Neuronal stem cell (in vitro differentiated cells): ENCODE results near the gene SH2D2A.

Experiments
- DNase-seq: peaks from one replicate; pipeline ENCODE4 v3.0.0-alpha.2; 2013; ENCODE audit warnings: low spot score
- H2AFZ ChIP-seq: one replicate; pipeline ENCODE4 v1.6.1; 2013; ENCODE audit warnings: mild to moderate bottlenecking, low read length, inconsistent platforms
- H2AK5ac ChIP-seq: 2 replicates; pipeline ENCODE4 v1.6.1; 2013; ENCODE audit warnings: low read depth, mild to moderate bottlenecking, inconsistent platforms, low read length, moderate library complexity, mixed read lengths
- H2BK120ac ChIP-seq: 2 replicates; pipeline ENCODE4 v1.6.1; 2013; ENCODE audit warnings: low read depth, mild to moderate bottlenecking, inconsistent platforms, low read length, moderate library complexity, mixed read lengths
- H2BK12ac ChIP-seq: one replicate; pipeline ENCODE4 v1.6.1; 2013; ENCODE audit warnings: low read length, inconsistent platforms
- H2BK15ac ChIP-seq: 2 replicates; pipeline ENCODE4 v1.6.1; 2013; ENCODE audit warnings: mild to moderate bottlenecking, low read length, inconsistent platforms, mixed read lengths
- H2BK5ac ChIP-seq: one replicate; pipeline ENCODE4 v1.6.1; 2013; ENCODE audit warnings: inconsistent platforms, mild to moderate bottlenecking, low read length, moderate library complexity
- H3K14ac ChIP-seq: one replicate; pipeline ENCODE4 v1.6.1; 2013; ENCODE audit warnings: low read length, inconsistent platforms
- H3K18ac ChIP-seq: 2 replicates; pipeline ENCODE4 v1.6.1; 2013; ENCODE audit warnings: low read length, inconsistent platforms
- H3K23ac ChIP-seq: 2 replicates; pipeline ENCODE4 v1.6.1; 2013; ENCODE audit warnings: low read depth, mild to moderate bottlenecking, mixed read lengths, low read length, inconsistent platforms; ENCODE audit not compliant: poor library complexity
- H3K27ac ChIP-seq: replicated peaks from 3 replicates; pipeline ENCODE4 v1.5.1; 2013; ENCODE audit warnings: low read length, inconsistent platforms
- H3K27me3 ChIP-seq, 3 experiments: 2 replicates each; pipeline ENCODE4 v1.6.1; 2013; ENCODE audit warnings: low read length in 3 of 3, mild to moderate bottlenecking in 2 of 3, inconsistent platforms in 1 of 3, low read depth in 1 of 3, mixed read lengths in 1 of 3, moderate library complexity in 1 of 3; ENCODE audit not compliant: control insufficient read depth in 3 of 3, insufficient read depth in 3 of 3
- H3K36me3 ChIP-seq, 2 donors: replicated peaks in 1 of 2; 2 replicates each; pipeline ENCODE4 v1.6.1; 2013; ENCODE audit warnings: low read length in 2 of 2; ENCODE audit not compliant: control insufficient read depth in 2 of 2, insufficient read depth in 2 of 2
- H3K4ac ChIP-seq: 2 replicates; pipeline ENCODE4 v1.6.1; 2013; ENCODE audit warnings: inconsistent platforms, mild to moderate bottlenecking, low read length, moderate library complexity
- H3K4me1 ChIP-seq, 2 donors: 1 replicate in 1 of 2; 2 replicates in 1 of 2; pipeline ENCODE4 v1.6.1; 2013; ENCODE audit warnings: low read length in 2 of 2, low read depth in 1 of 2; ENCODE audit not compliant: control insufficient read depth in 2 of 2, insufficient read depth in 1 of 2
- H3K4me2 ChIP-seq: one replicate; pipeline ENCODE4 v1.6.1; 2013; ENCODE audit warnings: mild to moderate bottlenecking, low read length, inconsistent platforms; ENCODE audit not compliant: insufficient read depth, poor library complexity, severe bottlenecking
- H3K4me3 ChIP-seq, 2 donors: 2 replicates each; pipeline ENCODE4 v1.5.1; 2013; ENCODE audit warnings: low read length in 2 of 2, mild to moderate bottlenecking in 2 of 2, inconsistent platforms in 1 of 2, moderate library complexity in 1 of 2
- H3K79me1 ChIP-seq: one replicate; pipeline ENCODE4 v1.6.1; 2013; ENCODE audit warnings: low read depth, mild to moderate bottlenecking, inconsistent platforms, low read length, moderate library complexity
- H3K9ac ChIP-seq: one replicate; pipeline ENCODE4 v1.6.1; 2013; ENCODE audit warnings: mild to moderate bottlenecking, low read depth, low read length, inconsistent platforms; ENCODE audit not compliant: poor library complexity
- H3K9me3 ChIP-seq, 2 donors: replicated peaks in 1 of 2; 2 replicates each; pipeline versions ENCODE3 to v1.6.1; 2013; ENCODE audit warnings: low read length in 2 of 2, mild to moderate bottlenecking in 2 of 2, inconsistent platforms in 1 of 2, low read depth in 1 of 2, mixed read lengths in 1 of 2, moderate library complexity in 1 of 2; ENCODE audit not compliant: control insufficient read depth in 2 of 2, insufficient read depth in 1 of 2
- H4K8ac ChIP-seq: one replicate; pipeline ENCODE4 v1.6.1; 2013; ENCODE audit warnings: low read depth, mild to moderate bottlenecking, inconsistent platforms, low read length, moderate library complexity
- H4K91ac ChIP-seq: one replicate; pipeline ENCODE4 v1.6.1; 2013; ENCODE audit warnings: low read length, low read depth, mild to moderate bottlenecking, inconsistent platforms; ENCODE audit not compliant: poor library complexity
- WGBS, 2 donors: extraction: QIAGEN DNeasy Blood & Tissue Kit; methylation state at CpG; one replicate each; pipeline ENCODE4 v1.1.7; 2013; ENCODE audit warnings: missing lambda C conversion rate in 2 of 2, mixed read lengths in 1 of 2; ENCODE audit not compliant: insufficient read length in 2 of 2, insufficient replicate concordance in 1 of 2; ENCODE audit errors: extremely low coverage in 2 of 2; 5-methylcytosine and 5-hydroxymethylcytosine counted together

Gene SH2D2A

GRCh38 chr1:156788136-156788535 is 28.5 kb downstream of the SH2D2A start:
- Histone ChIP-seq H3K4me3 (no peak overlapping the region), H4K8ac (no peak overlapping the region), H3K4me2 (no peak overlapping the region), H2BK120ac (no peak overlapping the region), H3K4me1 (no peaks in the 10 kb centered on the region), H2AK5ac (no peak overlapping the region), H3K27me3 (no peaks in the 10 kb centered on the region), H3K9ac (no peak overlapping the region), H3K4ac (no peak overlapping the region), H2BK12ac (no peak overlapping the region), H3K36me3 (peaks cover 41 to 92% of the 10 kb centered on the region in 2 donors), H3K9me3 (no peaks in the 10 kb centered on the region), H3K23ac (no peak overlapping the region), H2BK15ac (no peak overlapping the region), H4K91ac (no peak overlapping the region), H3K79me1 (peaks cover 14% of the 10 kb centered on the region), H3K18ac (no peak overlapping the region), H3K14ac (no peak overlapping the region), H3K27ac (no peak overlapping the region), H2BK5ac (no peak overlapping the region), H2AFZ (no peak overlapping the region)
- no peak for DNase-seq
- WGBS, 2 donors = no CpG with 5 or more reads among the region's 2 CpGs

GRCh38 chr1:156786640-156787039 is 30.0 kb downstream of the SH2D2A start:
- no peak overlapping the region for H4K91ac ChIP-seq
- no peak overlapping the region for H3K9ac ChIP-seq
- H3K18ac ChIP-seq = no peak overlapping the region
- WGBS, 2 donors = no CpG with 5 or more reads among the region's 10 CpGs
- H3K4me1 ChIP-seq = no peaks in the 10 kb centered on the region
- peaks cover 15% of the 10 kb centered on the region for H3K79me1 ChIP-seq
- no peak overlapping the region for H4K8ac ChIP-seq
- no peak overlapping the region for H3K4ac ChIP-seq
- H2BK12ac ChIP-seq = no peak overlapping the region
- H2AK5ac ChIP-seq = no peak overlapping the region
- H3K23ac ChIP-seq = no peak overlapping the region
- no peak overlapping the region for H3K4me3 ChIP-seq
- no peak overlapping the region for H3K14ac ChIP-seq
- no peak overlapping the region for H3K27ac ChIP-seq
- H3K9me3 ChIP-seq = no peaks in the 10 kb centered on the region
- DNase-seq = no peak
- H3K4me2 ChIP-seq = no peak overlapping the region
- H2BK5ac ChIP-seq = peak overlapping the region; percentile 66
- no peak overlapping the region for H2BK120ac ChIP-seq
- H3K27me3 ChIP-seq = no peaks in the 10 kb centered on the region
- no peak overlapping the region for H2BK15ac ChIP-seq
- peaks cover 33 to 92% of the 10 kb centered on the region in 2 donors for H3K36me3 ChIP-seq
- H2AFZ ChIP-seq = no peak overlapping the region

GRCh38 chr1:156785458-156785857 is 31.2 kb downstream of the SH2D2A start:
- Histone ChIP-seq H3K9me3 (no peaks in the 10 kb centered on the region), H3K23ac (no peak overlapping the region), H3K4me3 (no peak overlapping the region), H2AFZ (no peak overlapping the region), H4K91ac (no peak overlapping the region), H2BK5ac (no peak overlapping the region), H2AK5ac (no peak overlapping the region), H3K4me1 (no peaks in the 10 kb centered on the region), H4K8ac (no peak overlapping the region), H2BK15ac (no peak overlapping the region), H3K4ac (no peak overlapping the region), H3K27ac (no peak overlapping the region), H2BK12ac (no peak overlapping the region), H3K14ac (no peak overlapping the region), H3K4me2 (no peak overlapping the region), H3K36me3 (peaks cover 26 to 92% of the 10 kb centered on the region in 2 donors), H3K18ac (no peak overlapping the region), H2BK120ac (no peak overlapping the region), H3K27me3 (no peaks in the 10 kb centered on the region), H3K9ac (no peak overlapping the region), H3K79me1 (peaks cover 15% of the 10 kb centered on the region)
- WGBS, 2 donors = no CpG with 5 or more reads among the region's 6 CpGs
- DNase-seq = no peak

- H2BK15ac ChIP-seq = no peak overlapping the region
- H3K4me1 ChIP-seq = no peaks in the 10 kb centered on the region
- no peak overlapping the region for H4K8ac ChIP-seq
- H3K27ac ChIP-seq = no peak overlapping the region
- H3K4me2 ChIP-seq = no peak overlapping the region
- H3K9ac ChIP-seq = no peak overlapping the region
- H2BK12ac ChIP-seq = no peak overlapping the region
- H2AK5ac ChIP-seq = no peak overlapping the region
- H3K36me3 ChIP-seq = peaks cover 17 to 59% of the 10 kb centered on the region in 2 donors
- H3K14ac ChIP-seq = no peak overlapping the region
- no peaks in the 10 kb centered on the region for H3K27me3 ChIP-seq
- H2BK5ac ChIP-seq = no peak overlapping the region
- no peak overlapping the region for H4K91ac ChIP-seq
- no peak overlapping the region for H3K4ac ChIP-seq
- no peak overlapping the region for H2BK120ac ChIP-seq
- peaks cover 12% of the 10 kb centered on the region for H3K79me1 ChIP-seq
- H2AFZ ChIP-seq = no peak overlapping the region
- DNase-seq = no peak
- H3K9me3 ChIP-seq = no peaks in the 10 kb centered on the region
- no peak overlapping the region for H3K23ac ChIP-seq
- H3K4me3 ChIP-seq = no peak overlapping the region
- no peak overlapping the region for H3K18ac ChIP-seq
These were observed 35.0 kb downstream of the SH2D2A start for GRCh38 chr1:156781585-156782186.
